GM21367 (cell line): ENCODE results near the gene RPS8.
"Not testable (repeated sequence)": the region's sequence is repeated elsewhere in the genome, so short reads cannot be mapped to it uniquely, and the experiment has no call there.

Source experiments
- ATAC-seq: cut with Tn5 transposase; IDR thresholded peaks from one replicate; pipeline ENCODE4 v1.9.1; 2021; ENCODE audit not compliant: unreplicated experiment

Gene RPS8

DNA sequence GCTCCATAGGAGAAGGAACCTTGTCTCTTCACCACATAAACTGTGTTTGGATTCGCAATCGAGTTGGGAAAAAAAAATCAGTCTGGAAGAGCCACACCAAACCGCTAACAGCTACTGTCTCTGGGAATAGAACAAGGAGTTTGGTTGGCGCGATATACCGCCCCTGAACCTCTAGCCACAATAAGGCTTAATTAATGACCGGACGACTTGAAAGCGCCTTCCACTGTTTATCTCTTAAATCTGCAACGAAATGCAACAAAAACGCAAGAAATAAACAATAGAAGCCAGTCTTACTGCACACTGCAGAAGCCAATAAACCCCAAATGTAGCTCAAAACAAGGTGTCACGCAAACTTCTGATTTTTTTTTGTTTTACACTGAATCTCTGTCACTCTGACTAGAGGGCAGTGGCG is 43.9 kb downstream of the RPS8 start:
- ATAC-seq = no peak

DNA sequence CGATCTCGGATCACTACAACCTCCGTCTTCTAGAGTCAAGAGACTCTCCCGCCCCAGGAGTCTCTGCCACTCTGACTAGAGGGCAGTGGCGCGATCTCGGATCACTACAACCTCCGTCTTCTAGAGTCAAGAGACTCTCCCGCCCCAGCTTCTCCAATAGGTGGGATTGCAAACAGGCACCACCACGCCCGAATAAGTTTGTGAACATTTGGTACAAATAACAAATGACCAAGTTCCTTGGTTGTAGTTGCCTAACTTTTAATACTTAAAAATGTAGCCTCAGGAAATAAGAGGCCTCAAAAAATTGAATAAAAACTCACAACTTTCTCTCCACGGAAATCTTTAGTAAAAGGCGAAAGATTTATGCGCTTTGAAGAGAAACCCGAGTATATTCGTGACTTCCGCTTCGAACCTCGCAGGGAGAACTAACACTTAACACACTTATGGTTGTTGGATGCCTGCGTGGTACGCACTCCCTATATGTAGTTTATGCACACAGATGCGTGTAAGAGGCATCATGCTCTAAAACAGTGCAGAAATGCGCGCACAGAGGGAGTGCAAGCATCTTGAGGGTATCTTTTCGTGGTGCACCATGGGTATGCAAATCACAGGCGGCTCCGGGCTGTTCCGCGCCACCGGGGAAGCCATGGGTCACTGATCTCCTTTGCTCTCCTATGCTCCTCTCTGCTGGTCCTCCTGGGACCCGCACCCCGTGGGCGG is 44.4 kb downstream of the RPS8 start:
- peak; percentile 68 for ATAC-seq

DNA sequence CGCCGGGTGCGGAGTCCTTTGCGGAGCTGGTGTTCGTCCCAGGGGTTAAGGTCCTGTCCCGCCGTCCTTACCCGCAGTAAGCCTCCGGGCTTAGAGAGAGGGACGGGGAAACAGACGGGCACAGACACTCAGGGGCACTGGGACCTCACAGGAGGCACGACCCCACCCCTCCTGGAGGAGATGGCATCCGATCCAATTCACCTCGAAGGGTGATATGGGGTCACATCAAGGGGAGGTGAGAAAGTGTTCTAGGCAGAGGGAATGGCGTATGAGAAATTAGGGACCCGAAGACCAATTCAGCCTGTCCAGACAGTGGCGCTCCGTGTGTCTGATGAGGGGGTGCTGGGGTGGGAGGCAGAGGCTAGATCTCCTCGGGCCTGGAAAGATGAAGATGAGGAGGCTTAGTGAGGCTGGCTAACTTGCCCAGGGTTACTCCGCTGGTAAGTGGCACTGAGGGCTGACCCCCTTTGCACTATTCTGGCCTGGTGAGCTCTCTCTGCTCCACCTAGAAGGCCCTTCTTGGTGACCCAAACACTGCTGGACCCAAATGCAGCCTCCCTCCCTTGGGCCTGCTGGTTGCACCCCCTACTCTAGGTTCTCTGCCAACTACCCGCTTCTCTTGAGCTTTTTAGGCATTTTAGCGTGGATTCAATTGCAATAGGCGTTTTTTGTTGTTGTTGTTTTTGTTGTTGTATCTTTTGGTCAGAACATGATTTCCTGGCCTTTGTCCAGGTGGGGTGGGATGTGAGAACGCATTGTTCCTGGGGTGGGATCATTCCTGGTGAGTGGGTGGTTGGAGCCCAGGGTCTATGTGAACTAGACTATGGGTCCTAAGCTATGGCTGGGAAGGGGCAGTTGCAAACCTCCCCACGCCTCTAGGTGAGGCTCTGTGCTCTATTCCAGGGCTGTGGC is 45.2 kb downstream of the RPS8 start:
- ATAC-seq = no peak

DNA sequence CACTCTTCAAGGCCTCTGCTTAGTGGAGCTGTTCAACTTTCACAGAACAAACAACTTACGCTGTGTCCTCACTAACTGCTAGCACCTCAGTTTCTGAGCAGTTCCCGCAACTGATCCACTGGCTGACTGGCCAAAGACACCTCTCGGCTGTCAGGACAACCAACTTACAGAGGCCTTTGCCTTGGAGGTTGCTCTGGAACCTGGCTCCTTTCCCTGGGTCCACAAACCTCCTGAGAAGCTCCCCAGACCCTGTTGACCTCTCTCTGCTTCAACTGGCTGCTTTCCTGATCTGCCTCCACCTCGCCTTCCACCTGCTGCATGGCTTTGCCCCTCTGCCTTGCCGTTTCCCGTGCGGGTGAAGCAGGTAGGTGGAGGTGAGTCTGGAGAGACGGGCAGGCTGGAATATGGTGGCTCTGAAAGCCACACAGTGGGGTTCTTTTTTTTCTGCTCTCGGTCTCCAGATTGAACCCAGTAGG is 45.9 kb downstream of the RPS8 start:
- ATAC-seq = no peak

DNA sequence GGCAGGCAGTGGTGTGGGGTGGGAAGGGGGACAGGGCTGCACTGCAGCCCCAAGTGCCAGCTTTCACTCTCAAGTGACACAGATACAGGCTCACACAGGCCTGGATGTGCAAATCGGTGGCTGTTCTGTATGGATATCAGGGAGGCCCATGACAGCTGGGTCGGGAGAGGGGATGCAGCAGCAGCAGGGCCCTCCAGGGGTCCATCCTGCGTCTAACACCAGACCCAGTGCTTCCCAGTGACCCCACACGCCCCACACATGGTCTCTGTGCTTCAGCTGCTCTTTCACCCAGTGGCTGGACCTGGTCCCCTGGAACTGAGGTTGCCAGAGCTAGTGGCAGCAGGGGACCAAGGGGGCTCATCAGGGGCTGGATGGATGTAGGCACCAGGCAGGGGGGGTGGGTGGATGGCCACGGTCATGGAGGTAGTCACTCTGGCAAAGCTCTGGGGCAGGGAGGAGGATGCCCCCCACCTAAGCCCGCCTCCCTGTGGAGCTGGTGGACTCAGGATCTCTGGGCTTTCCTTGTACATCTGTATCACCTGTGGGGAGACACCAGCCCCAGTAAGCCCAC is 46.9 kb downstream of the RPS8 start:
- ATAC-seq = no peak

DNA sequence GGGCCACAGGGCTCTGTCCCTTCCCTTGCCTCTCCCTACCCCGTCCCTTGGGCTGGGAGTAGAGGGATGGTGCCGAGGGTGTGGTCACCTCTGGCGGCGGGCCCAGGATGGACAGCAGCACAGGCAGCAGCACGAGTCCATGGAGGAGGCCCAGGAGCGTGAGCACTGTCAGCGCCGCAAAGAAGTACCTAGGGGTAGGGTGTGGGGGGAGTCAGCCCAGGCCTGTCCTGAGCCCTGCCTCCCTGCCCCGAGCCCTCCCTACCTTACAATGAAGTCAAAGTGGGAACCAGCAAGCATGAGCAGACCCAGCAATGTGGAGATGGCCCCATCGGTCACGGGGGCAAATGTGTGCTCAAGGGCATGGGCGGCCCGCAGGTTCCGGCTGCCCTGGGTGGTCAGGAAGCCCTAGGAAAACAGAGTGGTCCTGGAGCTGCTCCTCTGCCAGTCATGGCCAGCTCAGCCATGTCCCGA is 47.7 kb downstream of the RPS8 start:
- ATAC-seq = no peak

DNA sequence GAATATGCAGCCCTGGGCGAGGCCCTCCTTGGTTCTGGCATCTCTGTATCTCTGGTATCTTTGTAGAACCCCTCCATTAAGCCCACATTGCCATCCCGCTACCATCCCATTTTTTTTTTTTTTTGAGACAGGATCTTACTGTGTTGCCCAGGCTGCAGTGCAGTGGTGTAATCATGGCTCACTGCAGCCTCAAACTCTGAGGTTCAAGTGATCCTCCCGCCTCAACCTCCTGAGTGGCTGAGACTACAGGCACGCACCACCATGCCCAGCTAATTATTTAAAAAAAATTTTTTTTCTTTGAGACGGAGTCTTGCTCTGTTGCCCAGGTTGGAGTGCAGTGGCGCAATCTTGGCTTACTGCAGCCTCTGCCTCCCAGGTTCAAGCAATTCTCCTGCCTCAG is 49.1 kb downstream of the RPS8 start:
- not testable (repeated sequence) for ATAC-seq

DNA sequence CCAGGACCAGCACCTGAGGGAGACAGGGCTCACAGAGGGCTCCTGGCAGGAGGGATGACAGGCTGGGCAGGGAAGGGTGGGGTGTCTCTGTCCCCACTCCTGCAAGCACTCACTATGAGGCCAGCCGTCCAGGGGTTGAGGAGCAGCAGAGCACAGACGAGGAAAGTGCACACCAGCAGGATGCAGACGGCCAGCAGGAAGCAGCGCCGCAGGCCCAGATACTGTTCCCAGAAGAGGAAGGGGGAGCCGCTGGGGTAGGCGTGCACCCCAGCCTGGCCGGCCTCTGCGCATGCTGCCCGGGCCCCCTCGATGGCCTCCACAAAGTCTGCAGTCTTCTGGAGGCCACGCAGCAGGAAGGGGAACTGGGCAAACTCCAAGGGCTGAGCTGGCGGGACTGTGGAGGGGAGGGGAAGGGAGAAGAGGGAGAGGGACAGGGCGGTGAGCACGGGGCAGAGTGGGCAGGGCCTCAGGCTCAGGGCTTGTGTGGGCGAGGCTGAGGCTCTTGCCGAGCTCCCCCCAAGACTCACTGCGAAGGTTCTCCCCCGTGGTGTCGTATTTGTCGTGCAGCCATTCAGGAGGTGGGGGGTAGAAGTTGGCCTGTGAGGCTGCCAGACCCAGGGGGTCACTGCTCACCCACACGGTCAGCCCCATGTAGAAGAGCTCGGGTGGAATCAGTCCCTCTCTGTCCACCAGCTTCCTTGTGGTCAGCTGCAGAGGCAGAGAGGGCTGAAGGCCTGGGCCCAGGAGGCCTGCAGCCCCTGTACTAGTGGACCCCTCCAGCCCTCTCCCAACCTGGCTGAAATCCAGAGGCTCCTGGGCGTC is 51.2 kb downstream of the RPS8 start:
- ATAC-seq = no peak

DNA sequence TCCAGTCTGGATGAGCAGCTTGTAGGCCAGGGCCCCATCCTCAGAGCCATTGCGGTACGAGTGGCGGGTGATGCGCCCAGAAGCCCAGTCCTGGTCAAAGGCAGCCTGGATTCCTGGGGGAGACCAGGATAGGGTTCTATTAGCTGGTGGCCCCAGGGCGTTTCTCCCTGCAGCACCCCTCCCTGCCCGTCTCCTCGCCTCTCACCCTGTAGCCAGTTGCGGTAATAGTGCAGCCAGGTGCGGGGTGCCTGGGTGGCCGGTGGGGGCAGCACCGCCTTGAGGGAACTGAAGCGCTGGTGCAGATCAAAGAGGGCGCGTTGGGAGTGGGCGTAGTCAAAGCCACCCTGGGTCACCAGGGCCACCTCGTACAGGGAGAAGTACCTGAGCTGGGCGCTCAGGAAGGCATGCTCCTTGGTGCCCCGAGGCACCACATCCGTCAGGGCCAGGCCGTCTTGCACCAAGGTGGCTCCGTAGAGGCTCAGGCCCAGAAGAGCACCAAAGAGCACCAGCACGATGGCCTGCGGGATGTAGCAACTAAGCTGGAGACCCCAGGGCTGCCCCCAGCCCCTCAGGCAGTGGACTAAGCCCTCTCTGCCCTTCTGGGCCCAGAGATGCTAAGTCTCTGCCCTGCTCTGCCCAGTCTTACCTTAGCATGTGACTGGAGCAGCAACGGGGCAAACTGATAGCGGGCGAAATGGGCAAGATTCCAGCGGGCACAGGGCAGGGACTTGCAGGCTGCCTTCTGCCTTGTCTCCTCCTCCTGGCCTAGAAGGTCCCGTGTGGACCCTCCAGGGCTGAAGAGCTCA is 52.1 kb downstream of the RPS8 start:
- ATAC-seq = no peak

DNA sequence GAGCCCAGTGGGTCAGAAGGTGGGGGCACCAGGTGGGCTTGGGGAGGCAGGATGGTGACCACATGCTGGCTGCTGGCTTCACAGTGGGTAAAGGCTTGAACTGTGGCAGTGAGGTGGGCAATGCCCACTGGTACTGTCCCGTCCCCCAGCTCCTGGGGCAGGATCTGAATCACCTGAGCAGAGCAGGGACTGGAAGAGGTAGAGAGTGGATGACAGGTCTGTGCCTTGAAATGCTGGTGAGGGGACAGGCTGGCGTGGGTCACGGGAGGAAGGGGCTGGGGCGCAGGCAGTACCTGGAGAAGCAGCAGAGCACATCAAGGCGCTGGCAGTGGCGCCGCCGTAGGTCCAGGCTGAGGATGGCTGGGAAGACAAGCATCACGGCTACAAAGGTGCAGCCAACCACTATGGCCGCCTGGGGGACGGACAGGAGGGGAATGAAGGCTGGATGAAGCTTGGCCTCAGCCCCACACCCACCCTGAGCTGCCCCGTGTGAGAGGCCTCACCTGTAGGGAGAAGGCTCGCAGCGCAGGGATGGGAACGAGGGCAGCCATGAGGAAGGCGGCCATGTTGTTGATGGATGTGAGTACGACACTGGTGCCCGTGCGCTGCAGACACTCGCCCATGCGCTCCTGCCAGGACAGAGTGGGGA is 52.8 kb downstream of the RPS8 start:
- ATAC-seq = no peak
